Stimulated activated CD4-positive, alpha-beta T cell treated with anti-CD3 and anti-CD28 coated beads, Interleukin-1b, Interleukin-23, amount 100 ng/mL, for 24 hours (primary cell): ENCODE measurements around the gene CCDC170.

Source experiments
- DNase-seq, 4 experiments: peaks; one replicate each; pipeline ENCODE4 v3.0.0-alpha.2; 2020; ENCODE audit warnings: low read depth in 4 of 4, low spot score in 1 of 4

The CCDC170 gene

GRCh38 chr6:151616600-151616999 lies 122.8 kb downstream of the CCDC170 start:
- DNase-seq, result no peak

GRCh38 chr6:151617539-151617938 lies 123.7 kb downstream of the CCDC170 start:
- DNase-seq, result no peak

GRCh38 chr6:151618717-151619116 lies 124.9 kb downstream of the CCDC170 start:
- no peak for DNase-seq

- DNase-seq, result no peak
These were observed 126.4 kb downstream of the CCDC170 start for GRCh38 chr6:151620179-151620578.

- DNase-seq, result no peak
These were observed 130.3 kb downstream of the CCDC170 start for GRCh38 chr6:151624071-151624470.

DNA sequence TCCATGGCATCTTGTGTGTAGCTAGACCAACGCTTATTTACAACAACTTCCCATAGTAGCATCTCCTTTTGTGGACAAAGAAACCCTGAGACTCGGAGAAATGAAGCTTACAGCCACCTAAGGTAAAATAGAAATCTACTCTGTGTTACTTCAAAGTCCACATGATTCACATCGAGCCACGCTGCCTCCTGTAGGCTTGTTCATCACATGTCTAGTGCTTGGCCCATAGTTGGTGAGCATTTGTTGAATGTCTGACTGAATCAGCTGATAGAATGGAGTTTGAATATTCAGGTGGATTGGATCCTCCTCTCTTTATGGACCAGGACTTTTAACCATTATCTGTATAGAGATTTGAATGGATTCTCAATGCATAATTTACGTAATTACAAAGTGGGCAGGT lies 130.7 kb downstream of the CCDC170 start:
- no peak for DNase-seq

DNA sequence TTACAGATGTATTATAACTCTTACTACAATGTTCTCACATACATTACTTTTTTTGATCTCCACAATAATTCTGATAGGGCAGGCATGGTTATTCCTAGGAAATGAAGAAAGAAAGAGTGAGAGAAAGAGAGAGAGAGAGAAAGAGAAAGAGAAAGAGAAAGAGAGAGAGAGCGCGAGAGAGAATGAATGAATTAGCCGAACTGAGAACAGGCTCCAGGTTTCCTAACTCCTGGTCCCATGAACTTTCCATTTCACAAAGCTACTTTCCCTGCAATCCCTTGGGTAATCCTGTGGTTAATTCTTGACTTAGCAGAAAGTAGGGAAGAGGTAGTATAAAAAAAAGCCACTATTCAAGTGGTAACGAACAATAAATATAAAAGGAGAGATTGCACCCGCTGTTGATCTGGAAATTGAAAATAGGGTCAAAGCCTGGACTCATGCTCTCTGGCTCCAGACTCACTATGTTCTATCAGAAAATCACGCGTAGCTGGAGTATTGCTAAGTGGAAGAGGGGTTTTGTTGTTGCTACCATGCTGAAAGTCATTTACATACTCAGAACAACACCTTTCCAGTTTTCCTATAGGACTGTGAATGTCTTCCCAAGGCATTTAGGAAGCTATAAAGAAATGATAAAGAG lies 131.2 kb downstream of the CCDC170 start:
- DNase-seq, result no peak

- DNase-seq, result no peak
These were observed 134.1 kb downstream of the CCDC170 start for GRCh38 chr6:151627689-151628444.

DNA sequence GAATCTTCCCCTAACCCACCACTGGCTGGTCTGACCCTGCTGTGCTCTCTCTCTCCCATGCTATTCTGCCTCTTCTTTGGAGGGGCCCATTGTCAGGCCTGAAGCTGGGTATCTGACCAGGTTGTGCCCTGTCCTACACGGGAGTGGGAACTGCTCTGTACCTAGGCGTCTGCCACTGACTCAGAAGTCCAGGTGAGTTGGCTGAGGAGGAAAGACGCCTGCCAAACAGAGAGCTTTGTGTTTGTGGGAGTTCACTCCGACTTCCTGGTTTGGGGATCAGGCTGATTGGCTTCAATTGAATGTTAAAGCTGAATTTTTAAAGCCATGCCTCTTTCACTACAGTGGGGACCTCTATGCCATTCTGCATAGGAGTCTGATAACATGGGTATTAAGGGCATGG lies 136.0 kb downstream of the CCDC170 start:
- DNase-seq, result no peak

- DNase-seq, result no peak
These were observed 136.6 kb downstream of the CCDC170 start for GRCh38 chr6:151630387-151630786.

DNA sequence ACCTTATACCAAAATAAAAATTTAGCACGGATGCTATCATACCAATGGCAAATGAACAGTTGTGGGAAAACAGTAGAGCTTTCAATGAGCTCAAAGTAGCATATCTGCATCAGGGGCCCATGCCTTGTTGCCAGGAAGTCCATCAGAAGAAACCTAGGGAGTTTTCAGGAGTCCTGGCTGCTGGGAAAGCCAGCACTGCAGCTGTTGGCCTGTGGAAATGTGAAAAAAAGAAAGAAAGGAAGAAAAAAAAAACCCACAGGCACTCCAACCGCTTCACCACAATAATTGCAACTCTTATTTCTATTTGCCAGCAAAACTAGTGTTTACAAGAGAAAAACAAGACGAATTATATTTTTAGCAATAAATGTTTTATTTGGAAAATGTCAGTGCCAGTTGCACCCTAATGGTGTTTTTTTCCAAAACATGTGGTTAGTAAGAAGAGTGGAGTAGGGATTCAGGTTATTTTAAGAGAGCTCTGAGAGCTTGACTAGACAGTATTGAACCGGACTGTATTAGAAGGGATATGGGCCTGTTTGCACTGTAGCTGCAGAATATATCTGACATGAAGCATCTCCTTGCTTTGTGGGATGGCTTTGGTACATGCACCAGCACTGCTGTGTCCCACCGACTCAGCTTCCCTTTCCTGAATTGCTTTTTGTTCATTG lies 137.3 kb downstream of the CCDC170 start:
- no peak for DNase-seq

GRCh38 chr6:151632415-151632987 lies 138.7 kb downstream of the CCDC170 start:
- DNase-seq, result no peak

DNA sequence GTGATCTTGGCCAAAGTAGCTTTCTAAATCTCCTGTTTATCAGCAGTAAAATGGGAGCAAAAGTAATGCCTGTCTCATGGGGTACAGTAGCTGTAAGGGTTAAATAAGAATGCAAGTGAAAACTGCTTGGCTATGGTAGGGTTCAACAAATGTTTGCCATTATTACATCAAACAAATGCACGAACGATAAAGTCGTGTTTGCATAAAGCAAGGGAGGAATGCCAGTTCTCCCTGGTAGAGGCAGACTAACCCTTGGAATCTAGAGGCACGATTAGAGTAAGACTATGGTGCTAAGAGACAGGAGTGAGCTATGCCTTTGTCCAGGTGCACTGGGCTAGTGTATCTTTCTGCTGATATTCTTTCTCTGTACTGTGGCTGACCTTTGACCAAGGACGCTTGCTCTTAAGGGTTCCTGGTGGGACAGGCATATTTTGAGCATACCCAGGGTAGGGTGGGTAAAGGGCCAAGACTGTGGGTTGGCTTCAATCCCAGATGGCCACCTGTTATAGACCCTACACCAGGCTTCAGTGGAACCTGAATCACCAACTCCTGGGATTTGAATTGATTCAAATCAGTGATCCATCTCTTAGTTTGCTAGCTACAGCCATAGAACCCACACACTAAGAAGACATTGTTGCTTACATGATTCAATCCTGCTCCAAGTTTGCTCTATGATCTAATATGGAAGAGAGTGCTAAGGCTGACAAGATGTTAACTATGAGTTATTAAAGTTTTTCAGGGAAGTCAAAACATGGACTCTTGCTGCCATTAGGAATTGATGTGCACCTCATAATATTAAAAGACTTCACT lies 139.9 kb downstream of the CCDC170 start:
- no peak for DNase-seq

DNA sequence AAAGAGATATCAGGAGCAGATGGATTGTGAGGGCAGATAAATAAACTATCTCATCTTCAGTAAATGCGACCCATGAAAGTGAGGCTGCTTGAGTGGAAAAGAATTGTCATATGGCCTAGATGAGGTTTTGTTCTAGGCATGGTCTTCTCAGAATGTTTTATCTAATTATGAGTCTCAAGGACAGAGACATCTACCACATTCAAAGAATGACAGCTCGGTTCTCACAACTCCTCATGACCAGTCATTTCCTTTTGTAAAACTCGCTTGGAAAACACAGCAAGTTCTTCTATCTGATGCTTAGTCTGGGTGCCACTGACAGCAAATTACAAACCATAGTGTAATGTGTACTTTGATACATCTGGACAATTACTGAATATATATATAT lies 140.5 kb downstream of the CCDC170 start:
- DNase-seq, result no peak

- no peak for DNase-seq
These were observed 141.9 kb downstream of the CCDC170 start for GRCh38 chr6:151635741-151636140.

GRCh38 chr6:151637814-151638213 lies 144.0 kb downstream of the CCDC170 start:
- DNase-seq, result no peak

- no peak for DNase-seq
These were observed 145.9 kb downstream of the CCDC170 start for GRCh38 chr6:151639750-151640149.

DNA sequence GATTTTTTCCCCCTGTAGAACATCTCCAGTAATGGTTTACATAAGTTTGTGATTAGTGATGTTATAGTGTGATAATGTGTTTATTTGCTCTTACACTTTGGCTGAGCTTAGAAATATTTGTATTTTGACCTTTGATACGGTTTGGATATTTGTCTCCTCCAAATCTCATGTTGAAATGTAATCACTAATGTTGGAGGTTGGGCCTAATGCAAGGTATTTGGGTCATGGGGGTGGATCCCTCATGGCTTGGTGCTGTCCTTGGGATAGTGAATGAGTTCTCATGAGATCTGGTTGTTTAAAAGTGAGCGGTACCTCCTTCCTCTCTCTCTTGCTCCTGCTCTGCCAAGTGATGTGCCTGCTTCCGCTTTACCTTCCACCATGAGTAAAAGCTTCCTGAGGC lies 147.2 kb downstream of the CCDC170 start:
- no peak for DNase-seq

DNA sequence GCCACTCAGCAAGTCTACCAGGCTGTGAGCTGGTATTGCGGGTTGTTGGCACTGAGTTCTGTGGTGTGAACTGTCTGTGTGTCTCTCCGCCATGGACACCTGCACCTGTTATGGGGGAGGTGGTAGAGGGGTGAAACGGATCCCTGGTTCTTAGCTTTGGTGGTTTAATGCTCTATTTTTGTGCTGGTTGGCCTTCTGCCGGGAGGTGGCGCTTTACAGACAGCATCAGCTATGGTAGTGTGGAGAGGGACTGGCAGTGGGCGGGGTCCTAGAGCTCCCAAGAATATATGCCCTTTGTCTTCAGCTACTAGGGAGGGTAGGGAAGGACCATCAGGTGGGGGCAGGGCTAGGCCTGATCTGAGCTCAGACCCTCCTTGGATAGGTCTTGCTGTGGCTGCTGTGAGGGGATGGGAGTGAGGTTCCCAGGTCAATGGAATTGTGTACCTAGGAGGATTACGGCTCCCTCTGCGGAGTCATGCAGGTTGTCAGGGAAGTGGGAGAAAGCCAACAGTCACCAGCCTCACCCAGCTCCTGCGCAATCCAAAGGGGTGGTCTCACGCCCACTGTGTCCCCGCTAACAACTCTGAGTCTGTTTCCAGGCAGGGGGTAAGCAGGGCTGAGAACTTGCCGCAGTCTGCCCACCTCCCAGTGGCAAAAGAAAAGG lies 154.3 kb downstream of the CCDC170 start:
- DNase-seq, result no peak

DNA sequence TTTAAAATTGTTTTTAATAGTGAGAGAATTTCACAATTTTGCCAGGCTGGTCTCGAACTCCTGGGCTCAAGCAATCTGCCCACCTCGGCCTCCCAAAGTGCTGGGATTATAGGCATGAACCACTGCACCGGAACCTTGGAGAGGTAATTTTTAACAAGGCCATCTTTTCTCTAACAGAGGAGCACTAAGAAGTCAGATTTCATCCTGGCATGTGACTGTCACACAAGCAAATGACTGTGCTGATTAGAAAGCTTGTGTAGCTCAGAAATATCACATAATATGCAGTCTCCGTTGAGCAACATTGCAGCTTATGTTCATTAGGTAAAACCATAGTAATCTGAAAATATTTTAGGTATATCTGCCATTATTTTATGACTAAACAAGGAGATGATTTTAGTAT lies 156.0 kb downstream of the CCDC170 start:
- DNase-seq, result no peak

GRCh38 chr6:151651639-151652038 lies 157.8 kb downstream of the CCDC170 start:
- DNase-seq, result no peak
